ENCODE results near the gene EVX2.

Gene EVX2

GRCh38 chr2:176112375-176113302, 28.9 kb upstream of the EVX2 start:
- in situ Hi-C loops (cut with HindIII; ENCODE audit: low sequenced_read_pairs): loop anchor here (25.0 kb wide), 1 partner anchor 1025 kb away; no protein-coding TSS in a partner anchor
- no peak overlapping the region for H3K4me3 ChIP-seq (ENCODE audit: low read depth, low read length)
- no peak for TF ChIP-seq CTCF (IDR thresholded peaks at IDR 0.05; ENCODE audit: low read depth, low read length, missing control alignments)

DNA sequence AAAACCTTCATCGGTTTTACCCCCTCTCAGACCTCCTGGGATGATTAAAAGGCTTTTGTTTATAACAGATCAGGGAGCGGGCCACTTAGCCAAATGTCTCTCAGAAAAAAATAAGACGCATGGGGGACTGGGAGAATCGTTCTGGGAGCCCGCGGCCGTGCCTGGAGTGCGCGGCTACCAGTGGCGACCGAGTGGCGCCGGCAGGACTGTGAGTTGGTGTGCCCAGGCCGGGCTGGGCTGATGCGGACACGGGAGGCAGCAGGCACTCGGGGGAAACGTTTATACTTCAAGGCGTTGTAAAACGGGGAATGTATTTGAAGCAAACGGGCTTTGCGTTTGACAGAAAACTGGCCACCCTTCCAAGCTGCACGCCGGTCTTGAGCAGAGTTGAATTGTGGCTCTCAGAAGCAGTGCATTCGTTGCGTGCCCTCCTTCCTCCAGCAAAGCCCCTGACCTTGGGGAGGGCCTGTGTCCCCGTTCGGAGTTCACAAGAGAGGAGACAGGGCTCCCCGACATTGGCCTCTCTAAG, 28.1 kb upstream of the EVX2 start:
- no peak for TF ChIP-seq CTCF (IDR thresholded peaks at IDR 0.05; ENCODE audit: low read depth, low read length, missing control alignments)
- in situ Hi-C loops (cut with HindIII; ENCODE audit: low sequenced_read_pairs): loop anchor here (25.0 kb wide), 1 partner anchor 1025 kb away; no protein-coding TSS in a partner anchor
- DNase-seq (ENCODE audit: low read depth): no peak
- H3K4me3 ChIP-seq (ENCODE audit: low read depth, low read length): no peak overlapping the region

More at GRCh38 chr2:176112375-176113302, 28.9 kb upstream of the EVX2 start:
- no peak for DNase-seq (ENCODE audit: low read depth)

- no peak overlapping the region for H3K4me3 ChIP-seq (ENCODE audit: low read depth, low read length)
These were observed 27.5 kb upstream of the EVX2 start for GRCh38 chr2:176111309-176111663.

DNA sequence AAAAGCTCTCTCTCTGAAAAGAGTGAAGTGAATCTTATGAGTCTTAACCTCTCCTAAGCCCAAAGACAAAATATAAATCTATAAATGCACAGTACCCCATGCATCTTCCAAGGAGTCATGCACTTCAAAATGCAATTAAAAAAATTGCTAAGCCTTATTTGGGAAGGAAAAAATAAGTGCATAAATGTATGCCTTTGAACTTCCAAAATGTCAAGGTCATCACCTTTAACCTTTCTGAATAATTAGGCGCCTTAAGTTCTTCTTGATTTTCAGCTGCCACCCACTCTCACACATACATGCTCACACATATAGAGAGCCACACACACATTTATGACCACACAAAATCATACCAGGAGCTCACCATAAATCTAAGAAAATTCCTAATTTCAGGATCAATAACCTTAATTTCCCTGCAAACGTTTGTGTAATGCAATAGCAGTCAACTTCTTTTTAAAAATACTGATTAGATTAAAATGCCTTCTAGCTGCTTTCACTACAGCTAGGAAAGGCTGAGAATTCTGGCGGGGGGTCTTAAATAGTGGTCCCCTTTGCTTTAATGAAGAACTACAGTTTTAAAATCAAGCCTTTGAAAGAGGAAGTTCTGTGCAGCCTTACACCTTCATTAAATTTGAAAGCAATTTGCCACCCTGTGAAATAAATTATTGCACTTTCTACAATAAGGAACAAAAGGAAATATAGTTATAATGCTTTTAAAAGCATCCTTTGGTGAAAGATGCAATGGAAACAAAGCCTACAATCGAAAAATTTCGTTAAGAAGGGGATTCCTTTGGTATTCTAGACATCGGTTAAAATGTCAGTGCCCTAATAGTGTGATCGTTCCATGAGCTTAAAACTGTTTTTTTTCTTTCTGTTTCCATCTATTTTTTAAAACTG, 26.9 kb upstream of the EVX2 start:
- no peak overlapping the region for H3K4me3 ChIP-seq (ENCODE audit: low read depth, low read length)
- no peak for TF ChIP-seq CTCF (IDR thresholded peaks at IDR 0.05; ENCODE audit: low read depth, low read length, missing control alignments)
- no peak for DNase-seq (ENCODE audit: low read depth)
- in situ Hi-C loops (cut with HindIII; ENCODE audit: low sequenced_read_pairs): loop anchor here (25.0 kb wide), 1 partner anchor 1027 kb away; no protein-coding TSS in a partner anchor

More at GRCh38 chr2:176111309-176111663, 27.5 kb upstream of the EVX2 start:
- in situ Hi-C loops (cut with HindIII; ENCODE audit: low sequenced_read_pairs): loop anchor here (25.0 kb wide), 1 partner anchor 1026 kb away; no protein-coding TSS in a partner anchor
- peak; percentile 66 for TF ChIP-seq CTCF (IDR thresholded peaks at IDR 0.05; ENCODE audit: low read depth, low read length, missing control alignments)
- no peak for DNase-seq (ENCODE audit: low read depth)

GRCh38 chr2:176109946-176110345, 26.2 kb upstream of the EVX2 start:
- in situ Hi-C loops (cut with HindIII; ENCODE audit: low sequenced_read_pairs): loop anchor here (25.0 kb wide), 1 partner anchor 1027 kb away; no protein-coding TSS in a partner anchor
- H3K4me3 ChIP-seq (ENCODE audit: low read depth, low read length): no peak overlapping the region
- TF ChIP-seq CTCF (IDR thresholded peaks at IDR 0.05; ENCODE audit: low read depth, low read length, missing control alignments): no peak
- DNase-seq (ENCODE audit: low read depth): no peak
